Activated CD8-positive, alpha-beta memory T cell treated with anti-CD3 and anti-CD28 coated beads, Interleukin-2, amount 10 ng/mL, durations not matched to agents 7 days and 5 days (primary cell): ENCODE results near the gene PRRX2. TPM values are rescaled to one million over a fixed set of nuclear protein-coding genes. Genes with fewer than 3 reads are reported as not detected.
"Not testable (repeated sequence)": the region's sequence is repeated elsewhere in the genome, so short reads cannot be mapped to it uniquely, and the experiment has no call there.

ENCODE experiments used
- ATAC-seq: fragments of 150-1000 bp; cut with Tn5 transposase; one replicate; pipeline ENCODE4 v1.10.0; 2021; ENCODE audit warnings: moderate library complexity
- CTCF ChIA-PET: fragments of 350-600 bp; sonication (Branson Sonifier 250); formaldehyde crosslinking; loops from one replicate; lab custom pipeline; 2021; ENCODE audit warnings: antibody characterized with exemption; lab: Charles Lee
- DNase-seq: peaks from one replicate; pipeline ENCODE4 v3.0.0-alpha.2; 2020
- H3K27ac Mint-ChIP-seq: one replicate; pipeline ENCODE4 v1.8.0; 2021; ENCODE audit warnings: mild to moderate bottlenecking, mixed read lengths
- H3K27me3 Mint-ChIP-seq: one replicate; pipeline ENCODE4 v1.8.0; 2021; ENCODE audit warnings: mixed read lengths
- H3K36me3 Mint-ChIP-seq: one replicate; pipeline ENCODE4 v1.8.0; 2021; ENCODE audit warnings: mild to moderate bottlenecking, mixed read lengths
- H3K4me1 Mint-ChIP-seq: one replicate; pipeline ENCODE4 v1.8.0; 2021; ENCODE audit warnings: mixed read lengths
- H3K4me3 Mint-ChIP-seq: one replicate; pipeline ENCODE4 v1.8.0; 2021; ENCODE audit warnings: mild to moderate bottlenecking, moderate library complexity, mixed read lengths
- H3K9me3 Mint-ChIP-seq: one replicate; pipeline ENCODE4 v1.8.0; 2022; ENCODE audit warnings: low read depth, mixed read lengths
- total RNA-seq, 2 experiments: library from RNA; stranded (reverse); gene quantifications; one replicate each; pipeline ENCODE4 v1.2.3, GENCODE V29; 2021

Gene PRRX2
- total RNA-seq, 2 experiments from 2014 or later = 0.28 TPM; not detected in 1

DNA sequence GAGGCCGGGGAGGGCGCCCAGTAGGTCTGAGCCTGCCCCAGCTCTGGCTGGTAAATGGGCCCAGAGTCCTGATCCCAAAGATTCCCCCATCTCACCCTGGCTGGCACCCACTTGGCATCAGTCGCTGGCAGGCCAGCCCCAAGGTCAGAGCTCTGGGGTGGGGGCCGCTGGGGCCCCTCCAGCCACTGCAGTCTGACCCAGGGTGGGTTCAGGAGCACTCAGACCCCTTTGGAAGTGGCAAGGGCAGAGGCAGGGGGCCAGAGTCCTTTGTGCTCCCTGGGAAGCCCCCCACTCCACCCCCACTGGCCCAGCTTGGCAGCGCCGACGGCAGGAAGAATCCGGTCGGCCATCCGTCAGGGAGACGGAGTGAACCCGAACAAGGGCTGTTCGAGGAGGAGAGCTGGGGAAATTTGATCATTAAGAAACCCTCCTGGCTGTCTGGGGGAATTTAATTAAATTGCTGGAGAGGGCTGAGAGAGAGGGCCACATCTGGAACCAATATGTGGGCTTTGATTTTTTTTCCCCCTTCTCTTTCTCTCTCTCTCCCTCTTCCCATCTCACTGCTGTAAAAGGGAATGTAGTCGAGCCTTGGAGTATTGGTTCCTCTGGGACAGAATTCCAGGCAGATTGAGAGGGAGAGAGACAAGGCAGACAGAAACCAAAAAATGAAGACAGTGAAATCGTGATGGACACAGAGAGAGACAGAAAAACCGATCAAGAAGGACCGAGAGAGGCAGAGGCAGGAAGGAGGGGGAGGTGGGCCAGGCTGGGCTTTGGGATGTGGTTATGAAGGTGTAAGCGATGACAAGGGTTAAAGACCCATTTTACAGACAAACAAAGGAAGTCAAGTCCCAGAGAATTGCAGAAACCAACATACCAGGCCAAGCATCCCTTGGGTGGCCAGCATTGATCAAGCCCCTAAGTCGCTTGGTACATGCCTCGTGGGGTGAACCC lies 15.4 kb upstream of the PRRX2 start:
- Mint-ChIP-seq H3K27me3 (peaks cover 2% of the 10 kb centered on the region), H3K4me3 (no peak overlapping the region), H3K4me1 (peaks cover 2% of the 10 kb centered on the region), H3K9me3 (no peaks in the 10 kb centered on the region), H3K36me3 (no peaks in the 10 kb centered on the region), H3K27ac (no peak overlapping the region)
- DNase-seq (no peak), ATAC-seq (no peak)
- CTCF ChIA-PET = no interaction called here

DNA sequence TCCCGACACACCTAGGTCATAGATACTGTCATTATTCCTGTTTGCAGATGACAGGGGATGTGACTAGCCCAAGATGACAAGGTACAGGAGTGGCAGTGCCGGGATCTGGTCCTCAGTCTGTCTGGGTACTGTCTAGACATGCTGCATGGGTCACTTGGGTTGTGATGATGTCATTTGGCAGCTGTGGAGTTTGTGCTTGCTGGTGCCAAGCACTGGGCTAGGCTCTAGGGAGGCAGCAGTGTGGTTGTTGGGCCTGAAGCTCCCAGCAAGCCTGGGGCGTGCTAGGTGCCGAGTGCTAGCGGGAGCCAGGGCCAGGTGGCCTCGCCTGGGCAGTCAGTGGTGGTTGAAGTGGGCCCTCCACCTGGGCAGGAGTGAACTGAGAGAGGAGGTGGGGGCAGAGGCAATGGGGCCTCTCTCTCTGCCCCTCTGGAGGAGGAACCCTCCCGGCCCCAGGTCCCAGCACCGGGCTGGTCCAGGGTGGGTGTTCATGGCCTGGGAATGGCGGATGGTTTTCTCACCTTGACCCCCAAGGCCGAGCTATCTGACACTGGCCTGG lies 14.7 kb upstream of the PRRX2 start:
- Mint-ChIP-seq H3K27ac (no peak overlapping the region), H3K9me3 (no peaks in the 10 kb centered on the region), H3K27me3 (peaks cover 2% of the 10 kb centered on the region), H3K4me1 (peaks cover 2% of the 10 kb centered on the region), H3K36me3 (no peaks in the 10 kb centered on the region), H3K4me3 (no peak overlapping the region)
- DNase-seq (no peak), ATAC-seq (no peak)
- CTCF ChIA-PET = no interaction called here

GRCh38 chr9:129653823-129654553 lies 11.5 kb upstream of the PRRX2 start:
- Mint-ChIP-seq H3K4me1 (peaks cover 2% of the 10 kb centered on the region), H3K36me3 (no peaks in the 10 kb centered on the region), H3K4me3 (no peak overlapping the region), H3K9me3 (no peaks in the 10 kb centered on the region), H3K27me3 (peaks cover 2% of the 10 kb centered on the region), H3K27ac (no peak overlapping the region)
- CTCF ChIA-PET = no interaction called here
- DNase-seq = no peak
- no peak for ATAC-seq

DNA sequence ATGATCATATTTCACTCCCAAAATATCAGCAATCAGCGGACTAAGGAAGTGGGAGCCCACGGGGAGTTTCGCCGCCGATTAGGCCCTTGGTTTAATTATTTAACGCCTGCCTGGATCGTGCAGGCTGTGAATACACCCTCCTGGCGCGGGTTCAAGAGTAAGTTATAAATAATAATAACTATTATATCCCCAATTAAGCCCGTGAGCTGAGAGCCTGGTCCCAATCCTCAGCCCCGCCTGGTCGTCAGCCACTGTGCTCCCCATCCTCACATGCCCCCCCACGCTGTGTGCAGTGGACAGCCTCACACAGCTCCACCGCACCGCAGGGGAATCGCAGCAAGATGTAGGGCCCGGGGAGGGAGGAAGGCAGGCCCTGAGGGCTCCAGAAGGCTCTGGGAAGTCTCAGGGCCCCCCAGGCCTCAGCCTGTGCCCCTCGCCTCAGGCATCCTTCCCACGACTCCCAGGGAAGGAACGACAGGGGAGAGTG lies 10.8 kb upstream of the PRRX2 start:
- H3K27ac Mint-ChIP-seq = no peak overlapping the region
- peaks cover 2% of the 10 kb centered on the region for H3K27me3 Mint-ChIP-seq
- no peak overlapping the region for H3K4me3 Mint-ChIP-seq
- ATAC-seq (no peak), DNase-seq (no peak)
- H3K36me3 Mint-ChIP-seq = no peaks in the 10 kb centered on the region
- CTCF ChIA-PET = no interaction called here
- H3K4me1 Mint-ChIP-seq = peaks cover 2% of the 10 kb centered on the region
- no peaks in the 10 kb centered on the region for H3K9me3 Mint-ChIP-seq

DNA sequence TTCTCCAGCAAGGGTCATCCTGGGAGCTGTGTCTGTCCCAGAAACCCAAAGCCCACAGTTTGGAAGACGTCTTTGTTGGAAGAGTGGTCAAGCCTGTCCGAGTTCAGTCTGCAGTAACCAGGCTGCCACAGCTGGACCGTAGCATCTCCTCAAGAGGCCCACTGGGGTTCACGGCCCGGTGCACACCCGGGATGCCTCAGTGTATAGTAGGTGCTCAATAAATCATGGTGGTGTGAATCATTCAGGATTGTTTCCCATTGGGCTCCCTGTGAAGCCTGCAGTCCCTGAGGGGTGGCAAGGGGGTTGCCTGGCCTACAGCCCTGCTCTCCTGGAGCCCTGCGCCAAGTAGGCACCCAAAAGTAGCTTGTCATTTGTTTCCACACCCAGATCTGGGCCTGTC lies 10.3 kb upstream of the PRRX2 start:
- ATAC-seq (no peak), DNase-seq (no peak)
- Mint-ChIP-seq H3K36me3 (no peaks in the 10 kb centered on the region), H3K4me1 (peaks cover under 1% of the 10 kb centered on the region), H3K27me3 (peaks cover 2% of the 10 kb centered on the region), H3K27ac (no peak overlapping the region), H3K9me3 (no peaks in the 10 kb centered on the region), H3K4me3 (no peak overlapping the region)
- CTCF ChIA-PET = no interaction called here

DNA sequence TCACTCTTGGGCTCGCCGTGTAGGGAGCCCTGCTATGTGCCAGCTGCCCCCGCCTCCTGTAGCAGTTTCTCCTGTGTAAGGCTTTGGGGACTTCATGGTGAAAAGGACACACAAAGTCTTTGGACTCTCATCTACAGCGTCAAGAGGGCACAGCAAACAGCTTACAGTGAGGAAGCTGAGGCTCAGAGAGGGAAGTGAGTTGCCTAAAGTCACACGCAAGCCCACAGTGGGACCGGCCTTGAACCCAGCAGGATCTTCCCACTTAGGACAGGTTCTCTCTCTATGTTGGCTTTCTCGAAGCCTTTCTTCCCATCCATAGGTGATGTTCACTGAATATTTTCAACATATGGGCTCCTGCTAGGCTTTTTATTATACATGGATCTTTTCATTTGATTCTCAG lies 9.8 kb upstream of the PRRX2 start:
- no peak for DNase-seq
- no peaks in the 10 kb centered on the region for H3K36me3 Mint-ChIP-seq
- H3K4me1 Mint-ChIP-seq = no peaks in the 10 kb centered on the region
- CTCF ChIA-PET = no interaction called here
- no peak overlapping the region for H3K4me3 Mint-ChIP-seq
- peaks cover 4% of the 10 kb centered on the region for H3K27me3 Mint-ChIP-seq
- no peak for ATAC-seq
- no peaks in the 10 kb centered on the region for H3K9me3 Mint-ChIP-seq
- H3K27ac Mint-ChIP-seq = no peak overlapping the region

DNA sequence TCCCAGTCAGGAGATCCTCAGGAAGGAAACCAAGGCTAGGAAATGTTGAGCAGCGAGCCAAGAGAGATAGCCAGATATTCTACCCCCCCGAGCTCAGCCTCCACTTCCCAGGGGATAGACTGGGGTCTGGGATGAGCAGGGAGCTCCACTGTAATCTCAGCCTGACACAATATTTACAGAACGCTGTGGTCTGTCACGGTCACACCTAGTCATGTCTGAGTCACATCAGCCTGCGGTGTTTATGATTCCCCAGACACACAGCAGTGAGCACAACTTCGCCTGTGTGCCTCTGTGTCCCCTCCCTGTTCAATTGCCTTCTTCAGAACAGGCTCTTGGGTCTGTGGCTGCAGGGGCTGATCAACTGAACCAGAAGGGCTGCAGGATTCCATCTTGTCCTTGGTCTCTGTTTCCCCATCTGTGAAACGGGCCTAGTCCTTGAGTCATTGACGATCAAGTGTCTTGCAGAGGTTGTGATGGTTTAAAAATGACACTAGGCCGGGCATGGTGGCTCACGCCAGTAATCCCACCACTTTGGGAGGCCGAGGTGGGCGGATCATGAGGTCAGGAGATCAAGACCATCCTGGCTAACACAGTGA lies 8.6 kb upstream of the PRRX2 start:
- DNase-seq = no peak
- Mint-ChIP-seq H3K4me3 (no peak overlapping the region), H3K9me3 (no peaks in the 10 kb centered on the region), H3K27ac (no peak overlapping the region), H3K27me3 (peaks cover 7% of the 10 kb centered on the region), H3K36me3 (no peaks in the 10 kb centered on the region), H3K4me1 (no peaks in the 10 kb centered on the region)
- ATAC-seq = peak; percentile 23
- CTCF ChIA-PET = interaction anchor here (0.8 to 1.1 kb wide), 3 partner anchors 9 to 81 kb away, joined by 3 to 4 read pairs (median 3); no protein-coding TSS in a partner anchor

- Mint-ChIP-seq H3K36me3 (no peaks in the 10 kb centered on the region), H3K9me3 (no peaks in the 10 kb centered on the region), H3K27ac (no peak overlapping the region), H3K4me1 (peaks cover 5% of the 10 kb centered on the region), H3K4me3 (no peak overlapping the region), H3K27me3 (peaks cover 20% of the 10 kb centered on the region)
- CTCF ChIA-PET = interaction anchor here (0.8 to 1.4 kb wide), 3 partner anchors 18 to 76 kb away, joined by 3 to 5 read pairs (median 4); no protein-coding TSS in a partner anchor
- ATAC-seq (no peak), DNase-seq (no peak)
Measured at GRCh38 chr9:129661029-129661428, 4.4 kb upstream of the PRRX2 start.

DNA sequence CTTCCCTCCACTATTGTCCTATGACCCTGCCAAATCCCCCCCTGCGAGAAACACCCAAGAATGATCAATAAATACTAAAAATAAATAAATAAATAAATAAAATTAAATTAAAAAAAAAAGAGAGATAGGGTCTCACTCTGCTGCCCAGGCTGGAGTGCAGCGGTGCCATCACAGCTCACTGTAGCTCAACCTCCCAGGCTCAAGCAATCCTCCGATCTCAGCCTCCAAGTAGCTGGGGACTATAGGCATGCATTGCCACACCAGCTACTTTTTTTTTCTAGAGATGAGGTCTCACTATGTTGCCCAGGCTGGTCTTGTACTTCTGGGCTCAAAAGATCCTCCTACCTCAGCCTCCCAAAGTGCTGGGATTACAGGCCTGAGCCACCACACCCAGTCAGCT lies 3.2 kb upstream of the PRRX2 start:
- DNase-seq, ATAC-seq, H3K4me1 Mint-ChIP-seq, H3K9me3 Mint-ChIP-seq, H3K27ac Mint-ChIP-seq, H3K4me3 Mint-ChIP-seq, H3K36me3 Mint-ChIP-seq: not testable (repeated sequence)
- H3K27me3 Mint-ChIP-seq = peaks cover 26% of the 10 kb centered on the region
- CTCF ChIA-PET = interaction anchor here (1.0 to 1.5 kb wide), 3 partner anchors 20 to 122 kb away, joined by 3 to 5 read pairs (median 4); no protein-coding TSS in a partner anchor

GRCh38 chr9:129664746-129665388 lies 580 bp upstream of the PRRX2 start:
- H3K4me3 Mint-ChIP-seq = peak overlapping the region; percentile 66
- ATAC-seq = peak; percentile 59
- DNase-seq = no peak
- no peaks in the 10 kb centered on the region for H3K9me3 Mint-ChIP-seq
- no peak overlapping the region for H3K27ac Mint-ChIP-seq
- H3K27me3 Mint-ChIP-seq = peaks cover 35% of the 10 kb centered on the region
- H3K36me3 Mint-ChIP-seq = no peaks in the 10 kb centered on the region
- H3K4me1 Mint-ChIP-seq = peaks cover 6% of the 10 kb centered on the region
- CTCF ChIA-PET = no interaction called here

- Mint-ChIP-seq H3K36me3 (no peaks in the 10 kb centered on the region), H3K9me3 (no peaks in the 10 kb centered on the region), H3K4me3 (no peak overlapping the region), H3K27ac (no peak overlapping the region), H3K4me1 (peaks cover 6% of the 10 kb centered on the region), H3K27me3 (peaks cover 33% of the 10 kb centered on the region)
- ATAC-seq = peak; percentile 14
- CTCF ChIA-PET = interaction anchor here (0.8 kb wide), 1 partner anchor 9 kb away, joined by 3 read pairs; no protein-coding TSS in a partner anchor
- DNase-seq = no peak
Measured at GRCh38 chr9:129665814-129666520, 520 bp downstream of the PRRX2 start.

GRCh38 chr9:129666575-129666974 lies 1.1 kb downstream of the PRRX2 start:
- Mint-ChIP-seq H3K27me3 (peaks cover 33% of the 10 kb centered on the region), H3K36me3 (no peaks in the 10 kb centered on the region), H3K9me3 (no peaks in the 10 kb centered on the region), H3K27ac (no peak overlapping the region), H3K4me1 (peaks cover 6% of the 10 kb centered on the region), H3K4me3 (no peak overlapping the region)
- no peak for ATAC-seq
- CTCF ChIA-PET = interaction anchor here (0.8 to 1.3 kb wide), 2 partner anchors 10 to 60 kb away, joined by 3 to 4 read pairs; no protein-coding TSS in a partner anchor
- no peak for DNase-seq
